Fibroblast of the aortic adventitia (primary cell): ENCODE measurements around the gene RENBP. TPM values are rescaled to one million over a fixed set of nuclear protein-coding genes. Genes with fewer than 3 reads are reported as not detected.

ENCODE experiments used
- DNase-seq: peaks from one replicate; pipeline ENCODE4 v3.0.0-alpha.2; 2010; ENCODE audit warnings: low read depth
- H3K4me3 ChIP-seq: 2 replicates; pipeline ENCODE4 v1.5.1; 2011; ENCODE audit warnings: low read depth, mild to moderate bottlenecking, control low read depth, low read length, moderate library complexity
- total RNA-seq: library from RNA; depleted of rRNA; stranded (reverse); fragments of >200 nt; gene quantifications from 2 replicates; pipeline ENCODE4 v1.2.3, GENCODE V29; 2012; ENCODE audit warnings: low replicate concordance
- TF ChIP-seq, protein P1 (sequence below): IDR thresholded peaks from 2 replicates; pipeline ENCODE4 v1.5.1; 2011; ENCODE audit warnings: mild to moderate bottlenecking, low read length, control low read depth, inconsistent platforms; ENCODE audit not compliant: insufficient read depth

The RENBP gene
- total RNA-seq, 1 donor: 0.45 TPM

- no peak for DNase-seq
- TF ChIP-seq, protein P1, sequence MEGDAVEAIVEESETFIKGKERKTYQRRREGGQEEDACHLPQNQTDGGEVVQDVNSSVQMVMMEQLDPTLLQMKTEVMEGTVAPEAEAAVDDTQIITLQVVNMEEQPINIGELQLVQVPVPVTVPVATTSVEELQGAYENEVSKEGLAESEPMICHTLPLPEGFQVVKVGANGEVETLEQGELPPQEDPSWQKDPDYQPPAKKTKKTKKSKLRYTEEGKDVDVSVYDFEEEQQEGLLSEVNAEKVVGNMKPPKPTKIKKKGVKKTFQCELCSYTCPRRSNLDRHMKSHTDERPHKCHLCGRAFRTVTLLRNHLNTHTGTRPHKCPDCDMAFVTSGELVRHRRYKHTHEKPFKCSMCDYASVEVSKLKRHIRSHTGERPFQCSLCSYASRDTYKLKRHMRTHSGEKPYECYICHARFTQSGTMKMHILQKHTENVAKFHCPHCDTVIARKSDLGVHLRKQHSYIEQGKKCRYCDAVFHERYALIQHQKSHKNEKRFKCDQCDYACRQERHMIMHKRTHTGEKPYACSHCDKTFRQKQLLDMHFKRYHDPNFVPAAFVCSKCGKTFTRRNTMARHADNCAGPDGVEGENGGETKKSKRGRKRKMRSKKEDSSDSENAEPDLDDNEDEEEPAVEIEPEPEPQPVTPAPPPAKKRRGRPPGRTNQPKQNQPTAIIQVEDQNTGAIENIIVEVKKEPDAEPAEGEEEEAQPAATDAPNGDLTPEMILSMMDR: no peak
- H3K4me3 ChIP-seq: peak overlapping the region; percentile 79
Measured at GRCh38 chrX:153934148-153934761, 10.2 kb downstream of the RENBP start.

- peak overlapping the region; percentile 79 for H3K4me3 ChIP-seq
- peak; percentile 35 for DNase-seq
- TF ChIP-seq, protein P1: no peak
Measured at GRCh38 chrX:153933748-153934147, 10.7 kb downstream of the RENBP start.

DNA sequence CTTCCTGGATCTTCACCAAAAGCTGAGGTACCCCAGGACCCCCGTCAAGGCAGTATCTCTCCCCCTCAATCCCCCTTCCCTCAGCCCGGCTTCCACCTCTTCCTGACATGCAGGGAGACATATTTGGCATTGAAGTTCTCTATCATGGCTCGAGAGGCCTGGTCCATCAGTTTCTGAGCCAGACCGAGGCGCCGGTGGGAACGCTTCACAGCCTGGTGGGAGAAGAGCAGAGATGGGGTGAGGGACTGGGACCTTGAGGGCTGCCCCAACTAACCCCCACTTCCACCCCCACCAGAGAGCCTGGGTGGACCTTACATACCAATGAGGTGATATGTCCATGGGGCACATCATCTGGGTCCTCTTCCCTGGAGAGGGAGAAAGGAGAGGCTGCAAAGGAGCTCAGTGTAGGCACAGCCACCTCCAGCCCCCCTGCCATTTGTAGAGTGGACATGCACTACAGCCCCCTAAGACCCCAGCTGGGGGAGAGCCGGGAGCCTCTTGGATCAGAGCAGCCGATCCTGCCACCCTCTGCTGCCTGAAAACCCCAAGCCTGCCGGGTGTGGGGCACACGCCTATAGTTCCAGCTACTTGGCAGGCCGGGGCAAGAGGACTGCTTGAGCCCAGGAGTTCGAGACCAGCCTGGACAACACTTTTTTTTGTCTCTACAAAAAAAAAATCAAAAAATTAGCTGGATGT is 12.1 kb downstream of the RENBP start:
- DNase-seq: no peak
- TF ChIP-seq, protein P1: no peak

DNA sequence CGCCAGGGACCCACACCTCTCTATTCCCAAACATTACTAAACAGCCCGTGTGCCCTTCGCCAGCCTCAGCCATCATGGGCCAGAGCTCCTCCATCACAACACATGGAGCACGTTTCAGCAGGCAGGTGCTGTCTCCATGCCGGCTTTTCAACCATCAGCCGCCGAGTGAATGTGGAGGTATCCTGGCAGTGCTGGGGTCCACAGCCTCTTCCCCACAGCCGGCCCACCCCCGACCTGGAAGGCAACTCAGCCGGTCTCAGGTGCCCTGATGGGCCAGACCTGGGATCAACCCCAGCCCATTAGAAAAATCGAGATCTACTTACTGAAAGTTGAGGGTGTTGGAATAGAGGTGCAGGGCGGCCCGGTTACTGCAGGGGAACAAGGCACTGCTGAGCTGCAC is 12.7 kb downstream of the RENBP start:
- DNase-seq: no peak
- H3K4me3 ChIP-seq: no peak overlapping the region
- TF ChIP-seq, protein P1: no peak

More for the DNA sequence above, 12.1 kb downstream of the RENBP start:
- H3K4me3 ChIP-seq: no peak overlapping the region

DNA sequence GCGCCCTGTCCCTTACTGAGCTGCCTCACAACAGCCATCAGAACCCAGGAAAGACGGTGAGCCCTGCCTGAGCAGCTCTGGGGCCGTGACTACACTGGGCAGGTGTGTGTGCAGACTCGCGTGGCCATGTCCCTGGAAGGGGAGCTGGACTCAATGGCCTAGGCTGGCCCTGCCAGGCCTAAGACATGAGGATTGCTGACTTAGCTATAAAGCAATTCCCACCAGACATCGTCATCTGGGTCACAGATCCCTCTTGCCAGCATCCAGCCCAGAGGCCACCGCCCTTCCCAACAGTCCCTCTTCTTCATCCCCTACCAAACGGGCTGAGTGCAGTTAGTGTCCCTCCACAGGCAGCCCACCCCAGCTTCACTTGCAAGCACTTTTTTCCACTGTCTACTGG is 13.3 kb downstream of the RENBP start:
- DNase-seq: no peak
- H3K4me3 ChIP-seq: no peak overlapping the region
- TF ChIP-seq, protein P1: no peak

- TF ChIP-seq, protein P1: no peak
- H3K4me3 ChIP-seq: no peak overlapping the region
- no peak for DNase-seq
Measured at GRCh38 chrX:153930011-153930910, 14.2 kb downstream of the RENBP start.
